Measurements from ENCODE around the gene TMEM132A. TPM values are rescaled to one million over a fixed set of nuclear protein-coding genes. Genes with fewer than 3 reads are reported as not detected.

TMEM132A gene
- total RNA-seq, 1 donor from 2014 or later: 6.7 TPM

- no peak for DNase-seq (ENCODE audit: low spot score)
Measured at GRCh38 chr11:60985991-60986915, 62.0 kb downstream of the TMEM132A start.

Other genes with a start within 250 kb of the TMEM132A start
- gene MS4A8, start 224.8 kb upstream of the TMEM132A start, total RNA-seq: 0.48 TPM
- not detected for gene MS4A18, start 199.7 kb upstream of the TMEM132A start, total RNA-seq
- not detected for gene MS4A15, start 167.6 kb upstream of the TMEM132A start, total RNA-seq
- gene MS4A10, start 139.1 kb upstream of the TMEM132A start, total RNA-seq: not detected
- gene CCDC86, start 82.3 kb upstream of the TMEM132A start, total RNA-seq: 40.4 TPM
- 0.19 TPM for gene PTGDR2, start 68.5 kb upstream of the TMEM132A start, total RNA-seq
- gene ZP1, start 56.9 kb upstream of the TMEM132A start, total RNA-seq: 1.4 TPM
- gene PRPF19, start 17.9 kb upstream of the TMEM132A start, total RNA-seq: 68.3 TPM
- gene TMEM109, start 10.3 kb upstream of the TMEM132A start, total RNA-seq: 116 TPM
- 47.4 TPM for gene SLC15A3, start 27.7 kb downstream of the TMEM132A start, total RNA-seq
- 0.87 TPM for gene CD6, start 47.2 kb downstream of the TMEM132A start, total RNA-seq
- gene CD5, start 178.0 kb downstream of the TMEM132A start, total RNA-seq: 0.26 TPM
- 21.5 TPM for gene VPS37C, start 237.0 kb downstream of the TMEM132A start, total RNA-seq

All from mesenteric fat pad (tissue), 1 donor.